H9 (cell line): Measurements from ENCODE around the gene SPTBN1. TPM values are rescaled to one million over a fixed set of nuclear protein-coding genes. Genes with fewer than 3 reads are reported as not detected.

Source experiments
- DNase-seq: peaks from one replicate; pipeline ENCODE4 v3.0.0-alpha.2; 2017
- H2AFZ ChIP-seq: one replicate; pipeline ENCODE4 v1.6.1; 2013; ENCODE audit warnings: mild to moderate bottlenecking, low read length, control low read depth, moderate library complexity
- H2AK5ac ChIP-seq: 2 replicates; pipeline ENCODE4 v1.6.1; 2013; ENCODE audit warnings: low read length, control low read depth, mixed read lengths; ENCODE audit not compliant: insufficient read length
- H2BK120ac ChIP-seq: one replicate; pipeline ENCODE4 v1.6.1; 2013; ENCODE audit warnings: low read depth, mild to moderate bottlenecking, low read length, control low read depth, inconsistent platforms; ENCODE audit not compliant: poor library complexity, severe bottlenecking
- H2BK12ac ChIP-seq: 2 replicates; pipeline ENCODE4 v1.6.1; 2013; ENCODE audit warnings: low read length, control low read depth, mixed read lengths, low read depth; ENCODE audit not compliant: insufficient read length
- H2BK15ac ChIP-seq: 2 replicates; pipeline ENCODE4 v1.6.1; 2013; ENCODE audit warnings: low read depth, low read length, control low read depth
- H2BK20ac ChIP-seq: one replicate; pipeline ENCODE4 v1.6.1; 2013; ENCODE audit warnings: low read depth, mild to moderate bottlenecking, low read length, control low read depth, inconsistent platforms; ENCODE audit not compliant: poor library complexity, severe bottlenecking
- H2BK5ac ChIP-seq: 2 replicates; pipeline ENCODE4 v1.6.1; 2013; ENCODE audit warnings: low read length, control low read depth, mixed read lengths; ENCODE audit not compliant: insufficient read length
- H3K14ac ChIP-seq: 2 replicates; pipeline ENCODE4 v1.6.1; 2013; ENCODE audit warnings: low read length, control low read depth; ENCODE audit not compliant: insufficient read depth
- H3K18ac ChIP-seq: 2 replicates; pipeline ENCODE4 v1.6.1; 2013; ENCODE audit warnings: low read depth, mild to moderate bottlenecking, mixed read lengths, low read length, control low read depth; ENCODE audit not compliant: insufficient read length
- H3K23ac ChIP-seq: 2 replicates; pipeline ENCODE4 v1.6.1; 2013; ENCODE audit warnings: low read length, control low read depth, mixed read lengths, low read depth; ENCODE audit not compliant: insufficient read length
- H3K23me2 ChIP-seq: 2 replicates; pipeline ENCODE4 v1.6.1; 2013; ENCODE audit warnings: low read depth, mild to moderate bottlenecking, mixed read lengths, low read length, control low read depth; ENCODE audit not compliant: insufficient read length, poor library complexity, severe bottlenecking
- H3K27ac ChIP-seq: 2 replicates; pipeline ENCODE4 v1.5.1; 2013; ENCODE audit warnings: low read length, control low read depth, mixed read lengths, low read depth; ENCODE audit not compliant: insufficient read length
- H3K27me3 ChIP-seq: 2 replicates; pipeline ENCODE4 v1.6.1; 2013; ENCODE audit warnings: low read length, control low read depth, inconsistent platforms; ENCODE audit not compliant: insufficient read depth
- H3K4ac ChIP-seq: 2 replicates; pipeline ENCODE4 v1.6.1; 2013; ENCODE audit warnings: low read depth, mild to moderate bottlenecking, control low read depth, inconsistent platforms, low read length, moderate library complexity
- H3K4me1 ChIP-seq: 2 replicates; pipeline ENCODE4 v1.6.1; 2013; ENCODE audit warnings: low read length, control low read depth, inconsistent platforms; ENCODE audit not compliant: insufficient read depth
- H3K4me2 ChIP-seq: 2 replicates; pipeline ENCODE4 v1.6.1; 2013; ENCODE audit warnings: low read length, control low read depth, mixed read lengths; ENCODE audit not compliant: insufficient read length, insufficient read depth
- H3K56ac ChIP-seq: 2 replicates; pipeline ENCODE4 v1.6.1; 2013; ENCODE audit warnings: low read depth, mild to moderate bottlenecking, mixed read lengths, low read length, control low read depth; ENCODE audit not compliant: insufficient read length
- H3K79me1 ChIP-seq: 2 replicates; pipeline ENCODE4 v1.6.1; 2013; ENCODE audit warnings: low read depth, mild to moderate bottlenecking, moderate library complexity, low read length, control low read depth, inconsistent platforms; ENCODE audit not compliant: insufficient read depth, poor library complexity, severe bottlenecking
- H3K79me2 ChIP-seq: 2 replicates; pipeline ENCODE4 v1.6.1; 2013; ENCODE audit warnings: low read length, control low read depth, inconsistent platforms; ENCODE audit not compliant: insufficient read depth
- H3K9ac ChIP-seq: 2 replicates; pipeline ENCODE4 v1.6.1; 2013; ENCODE audit warnings: low read length, control low read depth, mixed read lengths; ENCODE audit not compliant: insufficient read length; ENCODE audit errors: extremely low read depth
- H3K9me3 ChIP-seq: one replicate; pipeline ENCODE4 v1.6.1; 2013; ENCODE audit warnings: low read depth, low read length, inconsistent platforms; ENCODE audit not compliant: control insufficient read depth
- H3T11ph ChIP-seq: one replicate; pipeline ENCODE4 v1.6.1; 2013; ENCODE audit warnings: mild to moderate bottlenecking, low read length, control low read depth, inconsistent platforms
- H4K20me1 ChIP-seq: one replicate; pipeline ENCODE4 v1.6.1; 2013; ENCODE audit not compliant: control insufficient read depth, insufficient read length, insufficient read depth
- H4K5ac ChIP-seq: 2 replicates; pipeline ENCODE4 v1.6.1; 2013; ENCODE audit warnings: low read depth, mild to moderate bottlenecking, mixed read lengths, low read length, control low read depth; ENCODE audit not compliant: insufficient read length
- H4K8ac ChIP-seq: replicated peaks from 2 replicates; pipeline ENCODE4 v1.6.1; 2013; ENCODE audit warnings: low read length, control low read depth, mixed read lengths, low read depth; ENCODE audit not compliant: insufficient read length
- H4K91ac ChIP-seq: 2 replicates; pipeline ENCODE4 v1.6.1; 2013; ENCODE audit warnings: low read depth, mild to moderate bottlenecking, moderate library complexity, mixed read lengths, low read length, control low read depth; ENCODE audit not compliant: insufficient read length
- H3K27ac Mint-ChIP-seq, 3 experiments: 2 replicates in 2 of 3; 3 replicates in 1 of 3; pipeline ENCODE4 v1.8.0; 2020 to 2021; ENCODE audit warnings: mixed read lengths in 3 of 3, mild to moderate bottlenecking in 1 of 3, moderate library complexity in 1 of 3
- H3K27me3 Mint-ChIP-seq: 2 replicates; pipeline ENCODE4 v1.8.0; 2021; ENCODE audit warnings: low read depth, mild to moderate bottlenecking, moderate library complexity, mixed read lengths
- H3K36me3 Mint-ChIP-seq, 3 experiments: 2 replicates in 2 of 3; 3 replicates in 1 of 3; pipeline ENCODE4 v1.8.0; 2020 to 2021; ENCODE audit warnings: low read depth in 3 of 3, mixed read lengths in 3 of 3; ENCODE audit not compliant: insufficient read depth in 1 of 3
- H3K4me1 Mint-ChIP-seq, 2 experiments: 2 replicates each; pipeline ENCODE4 v1.8.0; 2020; ENCODE audit warnings: mixed read lengths in 2 of 2
- H3K4me3 Mint-ChIP-seq, 2 experiments: 2 replicates in 1 of 2; 3 replicates in 1 of 2; pipeline ENCODE4 v1.8.0; 2020 to 2021; ENCODE audit warnings: mild to moderate bottlenecking in 2 of 2, mixed read lengths in 2 of 2, moderate library complexity in 1 of 2
- H3K9me3 Mint-ChIP-seq, 2 experiments: 2 replicates in 1 of 2; 3 replicates in 1 of 2; pipeline ENCODE4 v1.8.0; 2020; ENCODE audit warnings: mild to moderate bottlenecking in 2 of 2, mixed read lengths in 2 of 2, moderate library complexity in 1 of 2
- WGBS: extraction: QIAGEN DNeasy Blood & Tissue Kit; methylation state at CpG from one replicate; pipeline ENCODE4 v1.1.7; 2013; ENCODE audit warnings: missing lambda C conversion rate, low lambda C conversion rate, mixed read lengths; ENCODE audit not compliant: insufficient read length; ENCODE audit errors: extremely low coverage; 5-methylcytosine and 5-hydroxymethylcytosine counted together
- total RNA-seq: library from RNA; stranded (reverse); gene quantifications from 2 replicates; pipeline ENCODE4 v1.2.1, GENCODE V29; 2021
- TF ChIP-seq, protein P1 (sequence below): fragments of 200-600 bp; sonication (generic); conservative IDR thresholded peaks from 3 replicates; pipeline ENCODE4 v1.8.0; 2021; ENCODE audit warnings: antibody characterized with exemption, mild to moderate bottlenecking

Gene SPTBN1
- total RNA-seq, 1 experiment from 2014 or later: 164 TPM

DNA sequence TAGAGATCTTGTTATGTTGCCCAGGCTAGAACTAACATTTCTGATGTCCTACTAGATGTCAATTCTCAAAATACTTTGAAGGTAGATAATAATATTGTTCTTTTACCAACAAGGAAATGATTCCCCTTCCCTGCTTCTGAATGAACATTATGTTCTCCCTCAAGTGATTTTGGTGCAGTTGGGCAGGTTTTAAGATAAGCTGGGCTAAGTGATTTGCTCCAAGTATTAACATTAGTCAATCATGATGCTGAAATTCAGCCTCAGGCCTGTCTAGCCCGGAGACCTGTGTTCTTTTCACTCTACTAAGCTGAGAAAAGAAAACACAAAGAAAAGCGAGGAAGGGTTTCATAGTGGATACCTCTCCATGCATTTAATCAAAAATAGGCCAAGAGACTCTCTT is 38.5 kb upstream of the SPTBN1 start:
- peaks cover 6 to 12% of the 10 kb centered on the region in 2 experiments for H3K4me1 Mint-ChIP-seq
- no peak overlapping the region for H4K5ac ChIP-seq
- no peak overlapping the region for H2BK15ac ChIP-seq
- no peaks in the 10 kb centered on the region for H3K79me1 ChIP-seq
- H2AK5ac ChIP-seq: no peak overlapping the region
- no peaks in the 10 kb centered on the region for H4K20me1 ChIP-seq
- no peaks in the 10 kb centered on the region for H3K27me3 ChIP-seq
- H3K56ac ChIP-seq: no peak overlapping the region
- H2AFZ ChIP-seq: no peak overlapping the region
- no peak overlapping the region for H2BK12ac ChIP-seq
- TF ChIP-seq, protein P1, sequence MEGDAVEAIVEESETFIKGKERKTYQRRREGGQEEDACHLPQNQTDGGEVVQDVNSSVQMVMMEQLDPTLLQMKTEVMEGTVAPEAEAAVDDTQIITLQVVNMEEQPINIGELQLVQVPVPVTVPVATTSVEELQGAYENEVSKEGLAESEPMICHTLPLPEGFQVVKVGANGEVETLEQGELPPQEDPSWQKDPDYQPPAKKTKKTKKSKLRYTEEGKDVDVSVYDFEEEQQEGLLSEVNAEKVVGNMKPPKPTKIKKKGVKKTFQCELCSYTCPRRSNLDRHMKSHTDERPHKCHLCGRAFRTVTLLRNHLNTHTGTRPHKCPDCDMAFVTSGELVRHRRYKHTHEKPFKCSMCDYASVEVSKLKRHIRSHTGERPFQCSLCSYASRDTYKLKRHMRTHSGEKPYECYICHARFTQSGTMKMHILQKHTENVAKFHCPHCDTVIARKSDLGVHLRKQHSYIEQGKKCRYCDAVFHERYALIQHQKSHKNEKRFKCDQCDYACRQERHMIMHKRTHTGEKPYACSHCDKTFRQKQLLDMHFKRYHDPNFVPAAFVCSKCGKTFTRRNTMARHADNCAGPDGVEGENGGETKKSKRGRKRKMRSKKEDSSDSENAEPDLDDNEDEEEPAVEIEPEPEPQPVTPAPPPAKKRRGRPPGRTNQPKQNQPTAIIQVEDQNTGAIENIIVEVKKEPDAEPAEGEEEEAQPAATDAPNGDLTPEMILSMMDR: no peak
- H4K8ac ChIP-seq: no peak overlapping the region
- no peak overlapping the region for H3K18ac ChIP-seq
- H3K36me3 Mint-ChIP-seq: peaks cover 0 to 1% (median 0%) of the 10 kb centered on the region in 3 experiments; a peak in 1 of 7 replicates
- H3K23me2 ChIP-seq: no peaks in the 10 kb centered on the region
- no peak overlapping the region for H3K14ac ChIP-seq
- no peaks in the 10 kb centered on the region for H3K9me3 ChIP-seq
- no peak overlapping the region for H2BK5ac ChIP-seq
- H3K27ac ChIP-seq: no peak overlapping the region
- H3K79me2 ChIP-seq: no peaks in the 10 kb centered on the region
- no peak overlapping the region for H2BK20ac ChIP-seq
- no peak overlapping the region for H4K91ac ChIP-seq
- H3K23ac ChIP-seq: no peak overlapping the region
- H3K27ac Mint-ChIP-seq: no peak overlapping the region
- no peak overlapping the region for H3K9ac ChIP-seq
- WGBS: no CpG with 5 or more reads among the region's 2 CpGs
- H3K9me3 Mint-ChIP-seq: peaks cover 0 to 2% of the 10 kb centered on the region in 2 experiments; a peak in 1 of 5 replicates
- H3K27me3 Mint-ChIP-seq: no peaks in the 10 kb centered on the region
- DNase-seq: no peak
- H3K4me2 ChIP-seq: no peak overlapping the region
- no peak overlapping the region for H2BK120ac ChIP-seq
- H3K4ac ChIP-seq: no peak overlapping the region
- no peak overlapping the region for H3T11ph ChIP-seq
- H3K4me1 ChIP-seq: peaks cover 3% of the 10 kb centered on the region; the same call in 1 of the 2 replicates
- no peak overlapping the region for H3K4me3 Mint-ChIP-seq
